ENCODE measurements around the gene LPAR1. TPM values are rescaled to one million over a fixed set of nuclear protein-coding genes. Genes with fewer than 3 reads are reported as not detected.

The LPAR1 gene
- polyA plus RNA-seq, 3 donors from 2014 or later = 0.59 to 0.84 TPM; not detected in 1

- no peaks in the 10 kb centered on the region for H3K4me1 Mint-ChIP-seq
- H3K27ac Mint-ChIP-seq = no peak overlapping the region
- peaks cover 0 to 22% (median 8%) of the 10 kb centered on the region in 6 donors for H3K9me3 Mint-ChIP-seq
- DNase-seq = no peak
- H3K36me3 Mint-ChIP-seq = peaks cover 0 to 6% (median 0%) of the 10 kb centered on the region in 3 donors
- peaks cover 0 to 2% (median 1%) of the 10 kb centered on the region in 3 donors for H3K27me3 Mint-ChIP-seq (ENCODE audit: low read depth in 3 of 3)
- no peak overlapping the region for H3K4me3 Mint-ChIP-seq
These were observed 126.4 kb downstream of the LPAR1 start for GRCh38 chr9:110911659-110912418.

GRCh38 chr9:110908894-110909293, 129.4 kb downstream of the LPAR1 start:
- H3K36me3 Mint-ChIP-seq = peaks cover 0 to 6% (median 0%) of the 10 kb centered on the region in 3 donors
- DNase-seq = no peak
- peaks cover 0 to 22% (median 9%) of the 10 kb centered on the region in 6 donors for H3K9me3 Mint-ChIP-seq
- H3K27me3 Mint-ChIP-seq (ENCODE audit: low read depth in 3 of 3) = peaks cover 0 to 2% (median 0%) of the 10 kb centered on the region in 3 donors
- no peak overlapping the region for H3K27ac Mint-ChIP-seq
- no peak overlapping the region for H3K4me3 Mint-ChIP-seq
- no peaks in the 10 kb centered on the region for H3K4me1 Mint-ChIP-seq

DNA sequence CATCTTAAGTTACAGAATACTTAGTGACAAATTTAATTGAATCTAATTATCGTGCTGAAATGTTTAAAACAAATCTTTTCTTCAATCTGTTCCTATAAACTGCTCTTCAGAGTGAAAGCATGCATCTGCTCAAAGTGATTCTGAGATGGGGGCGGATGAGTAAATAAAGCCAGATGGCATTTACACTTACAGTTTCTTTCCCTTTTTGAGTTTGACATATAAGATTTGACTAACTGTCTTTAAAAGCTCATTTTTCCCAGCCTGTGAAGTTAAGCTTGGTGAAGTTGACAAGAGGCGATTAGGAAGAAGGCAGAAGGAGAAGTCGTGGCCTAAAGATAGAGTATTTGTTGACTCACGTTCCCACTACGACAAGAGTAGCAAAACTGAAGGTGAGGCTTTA, 137.4 kb downstream of the LPAR1 start:
- no peak overlapping the region for H3K4me3 Mint-ChIP-seq
- H3K4me1 Mint-ChIP-seq = no peaks in the 10 kb centered on the region
- H3K27ac Mint-ChIP-seq = no peak overlapping the region
- H3K27me3 Mint-ChIP-seq (ENCODE audit: low read depth in 3 of 3) = peaks cover 0 to 1% (median 0%) of the 10 kb centered on the region in 3 donors
- peaks cover 6 to 22% (median 13%) of the 10 kb centered on the region in 6 donors for H3K9me3 Mint-ChIP-seq
- H3K36me3 Mint-ChIP-seq = peaks cover 0 to 7% (median 4%) of the 10 kb centered on the region in 3 donors
- no peak for DNase-seq

- no peak overlapping the region for H3K27ac Mint-ChIP-seq
- H3K4me1 Mint-ChIP-seq = no peaks in the 10 kb centered on the region
- peaks cover 6 to 22% (median 13%) of the 10 kb centered on the region in 6 donors for H3K9me3 Mint-ChIP-seq
- DNase-seq = no peak
- peaks cover 0 to 1% (median 0%) of the 10 kb centered on the region in 3 donors for H3K27me3 Mint-ChIP-seq (ENCODE audit: low read depth in 3 of 3)
- peaks cover 0 to 7% (median 4%) of the 10 kb centered on the region in 3 donors for H3K36me3 Mint-ChIP-seq
- no peak overlapping the region for H3K4me3 Mint-ChIP-seq
These were observed 137.8 kb downstream of the LPAR1 start for GRCh38 chr9:110900456-110900855.

DNA sequence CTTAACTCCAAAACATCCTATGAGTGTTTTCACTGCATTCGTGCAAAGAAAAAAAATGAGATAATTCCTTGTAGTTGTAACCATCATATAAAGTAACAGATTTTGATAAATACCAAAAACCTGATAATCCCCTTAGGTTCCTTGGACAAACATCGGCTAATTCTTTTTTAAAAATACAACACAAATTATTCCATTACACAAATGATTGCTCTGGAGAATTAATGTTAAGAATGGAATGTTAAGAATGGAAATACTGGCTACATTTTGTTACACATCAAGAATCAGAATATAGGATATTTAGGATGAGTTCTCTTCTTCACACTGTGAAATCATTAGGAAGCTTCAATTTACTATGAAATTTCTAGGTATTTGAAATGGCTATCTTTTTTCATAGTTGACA, 139.4 kb downstream of the LPAR1 start:
- peaks cover 0 to 7% (median 4%) of the 10 kb centered on the region in 3 donors for H3K36me3 Mint-ChIP-seq
- H3K27ac Mint-ChIP-seq = no peak overlapping the region
- no peaks in the 10 kb centered on the region for H3K4me1 Mint-ChIP-seq
- peaks cover 0 to 1% (median 0%) of the 10 kb centered on the region in 3 donors for H3K27me3 Mint-ChIP-seq (ENCODE audit: low read depth in 3 of 3)
- DNase-seq = no peak
- peaks cover 4 to 22% (median 13%) of the 10 kb centered on the region in 6 donors for H3K9me3 Mint-ChIP-seq
- H3K4me3 Mint-ChIP-seq = no peak overlapping the region

- Mint-ChIP-seq H3K9me3 (peaks cover 4 to 22% (median 12%) of the 10 kb centered on the region in 6 donors), H3K4me3 (no peak overlapping the region), H3K27me3 (ENCODE audit: low read depth in 3 of 3) (peaks cover 0 to 1% (median 0%) of the 10 kb centered on the region in 3 donors), H3K4me1 (no peaks in the 10 kb centered on the region), H3K36me3 (peaks cover 0 to 7% (median 4%) of the 10 kb centered on the region in 3 donors), H3K27ac (no peak overlapping the region)
- no peak for DNase-seq
These were observed 139.9 kb downstream of the LPAR1 start for GRCh38 chr9:110898358-110898757.

DNA sequence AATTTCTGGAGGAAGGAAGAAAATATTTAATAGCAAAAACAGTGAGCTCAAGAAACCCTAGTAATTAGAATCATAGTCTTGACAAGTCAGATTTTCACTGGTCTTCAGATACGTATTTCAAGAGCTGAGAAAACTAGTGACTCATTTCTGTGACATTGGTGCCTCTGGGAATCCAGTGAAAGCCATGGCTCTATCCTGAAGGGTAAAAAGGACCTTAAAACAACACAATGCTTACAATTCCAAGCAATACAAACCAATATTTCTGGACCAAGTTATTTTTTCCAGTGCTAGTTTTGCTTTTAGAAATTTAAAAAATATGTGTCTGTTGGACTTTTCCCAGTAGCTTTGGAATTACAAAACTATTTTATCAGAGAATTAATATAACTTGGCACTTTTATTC, 140.3 kb downstream of the LPAR1 start:
- Mint-ChIP-seq H3K27ac (no peak overlapping the region), H3K9me3 (peaks cover 3 to 17% (median 10%) of the 10 kb centered on the region in 6 donors), H3K27me3 (ENCODE audit: low read depth in 3 of 3) (peaks cover 0 to 1% (median 0%) of the 10 kb centered on the region in 3 donors), H3K4me3 (no peak overlapping the region), H3K4me1 (no peaks in the 10 kb centered on the region), H3K36me3 (peaks cover 0 to 7% (median 4%) of the 10 kb centered on the region in 3 donors)
- no peak for DNase-seq

- Mint-ChIP-seq H3K27ac (no peak overlapping the region), H3K27me3 (ENCODE audit: low read depth in 3 of 3) (peaks cover 0 to 1% (median 0%) of the 10 kb centered on the region in 3 donors), H3K4me1 (no peaks in the 10 kb centered on the region), H3K36me3 (peaks cover 0 to 7% (median 4%) of the 10 kb centered on the region in 3 donors), H3K4me3 (no peak overlapping the region), H3K9me3 (peaks cover 0 to 11% (median 5%) of the 10 kb centered on the region in 6 donors)
- no peak for DNase-seq
These were observed 142.9 kb downstream of the LPAR1 start for GRCh38 chr9:110895147-110895905.

DNA sequence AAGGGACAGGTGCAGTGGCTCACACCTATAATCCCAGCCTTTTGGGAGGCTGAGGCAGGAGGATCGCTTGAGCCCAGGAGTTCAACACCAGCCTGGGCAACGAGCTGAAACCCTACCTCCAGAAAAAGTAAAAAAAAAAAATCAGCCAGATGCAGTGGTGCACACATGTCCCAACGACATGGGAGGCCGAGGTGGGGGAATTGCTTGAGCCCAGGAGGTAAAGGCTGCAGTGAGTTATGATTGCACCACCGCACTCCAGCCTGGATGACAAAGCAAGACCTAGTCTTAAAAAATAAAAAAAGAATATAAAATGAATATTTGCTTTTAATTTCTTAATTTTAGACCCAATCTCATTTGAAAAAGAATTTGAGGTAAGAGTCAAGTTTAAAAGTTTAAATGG, 143.5 kb downstream of the LPAR1 start:
- Mint-ChIP-seq H3K27me3 (ENCODE audit: low read depth in 3 of 3) (peaks cover 0 to 1% (median 0%) of the 10 kb centered on the region in 3 donors), H3K4me1 (no peaks in the 10 kb centered on the region), H3K9me3 (peaks cover 0 to 11% (median 5%) of the 10 kb centered on the region in 6 donors), H3K36me3 (peaks cover 0 to 7% (median 4%) of the 10 kb centered on the region in 3 donors), H3K27ac (no peak overlapping the region), H3K4me3 (no peak overlapping the region)
- no peak for DNase-seq

DNA sequence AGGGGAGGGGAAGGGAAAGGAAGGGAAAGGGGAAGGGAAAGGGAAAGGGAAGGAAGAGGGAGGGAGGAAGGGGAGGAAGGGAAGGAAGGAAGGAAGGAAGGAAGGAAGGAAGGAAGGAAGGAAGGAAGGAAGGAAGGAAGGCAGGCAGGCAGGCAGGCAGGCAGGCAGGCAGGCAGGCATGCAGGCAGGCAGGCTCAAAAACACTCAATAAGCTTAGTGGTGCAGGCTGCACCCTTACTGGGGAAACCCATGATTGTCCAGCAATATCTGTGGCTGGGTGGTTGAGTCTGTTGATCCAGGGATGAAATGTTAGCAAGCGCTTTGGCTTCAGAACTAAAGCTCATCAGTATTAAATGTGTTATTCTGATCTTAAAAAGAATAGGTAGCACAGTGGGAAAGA, 145.6 kb downstream of the LPAR1 start:
- Mint-ChIP-seq H3K36me3 (peaks cover 0 to 6% (median 4%) of the 10 kb centered on the region in 3 donors), H3K27ac (no peak overlapping the region), H3K4me1 (no peaks in the 10 kb centered on the region), H3K4me3 (no peak overlapping the region), H3K9me3 (peaks cover 0 to 12% (median 4%) of the 10 kb centered on the region in 6 donors), H3K27me3 (ENCODE audit: low read depth in 3 of 3) (peaks cover 0 to 1% (median 0%) of the 10 kb centered on the region in 3 donors)
- DNase-seq = no peak

GRCh38 chr9:110891760-110892159, 146.5 kb downstream of the LPAR1 start:
- Mint-ChIP-seq H3K27ac (no peak overlapping the region), H3K4me3 (no peak overlapping the region), H3K9me3 (peaks cover 0 to 6% (median 0%) of the 10 kb centered on the region in 6 donors), H3K4me1 (no peaks in the 10 kb centered on the region), H3K36me3 (no peaks in the 10 kb centered on the region), H3K27me3 (ENCODE audit: low read depth in 3 of 3) (peaks cover 0 to 1% (median 0%) of the 10 kb centered on the region in 3 donors)
- no peak for DNase-seq

- no peaks in the 10 kb centered on the region for H3K27me3 Mint-ChIP-seq (ENCODE audit: low read depth in 3 of 3)
- peaks cover 0 to 6% (median 0%) of the 10 kb centered on the region in 6 donors for H3K9me3 Mint-ChIP-seq
- no peaks in the 10 kb centered on the region for H3K4me1 Mint-ChIP-seq
- no peak for DNase-seq
- H3K27ac Mint-ChIP-seq = no peak overlapping the region
- H3K36me3 Mint-ChIP-seq = no peaks in the 10 kb centered on the region
- H3K4me3 Mint-ChIP-seq = no peak overlapping the region
These were observed 147.9 kb downstream of the LPAR1 start for GRCh38 chr9:110890416-110890815.

GRCh38 chr9:110887276-110887675, 151.0 kb downstream of the LPAR1 start:
- peaks cover 0 to 6% (median 0%) of the 10 kb centered on the region in 6 donors for H3K9me3 Mint-ChIP-seq
- no peak overlapping the region for H3K27ac Mint-ChIP-seq
- no peaks in the 10 kb centered on the region for H3K4me1 Mint-ChIP-seq
- H3K36me3 Mint-ChIP-seq = no peaks in the 10 kb centered on the region
- no peaks in the 10 kb centered on the region for H3K27me3 Mint-ChIP-seq (ENCODE audit: low read depth in 3 of 3)
- no peak for DNase-seq
- no peak overlapping the region for H3K4me3 Mint-ChIP-seq

DNA sequence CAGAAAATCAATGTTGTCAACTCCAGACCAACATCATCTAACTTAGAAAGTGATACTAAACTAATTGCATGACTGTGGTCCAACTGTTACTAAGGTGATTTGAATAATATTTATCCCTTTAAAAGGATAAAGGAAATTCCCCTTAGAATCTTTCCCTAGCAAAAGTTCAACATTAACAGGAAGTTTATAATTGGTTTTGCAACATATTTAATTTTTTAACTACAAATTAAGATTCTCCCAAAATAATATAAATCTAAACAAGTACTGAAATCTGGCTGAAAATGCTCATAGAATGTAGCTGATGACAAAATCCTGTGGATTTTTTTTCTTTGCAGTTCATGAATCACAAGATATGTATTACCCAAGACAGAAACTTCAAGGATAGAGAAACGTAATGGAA, 151.4 kb downstream of the LPAR1 start:
- Mint-ChIP-seq H3K36me3 (no peaks in the 10 kb centered on the region), H3K27ac (no peak overlapping the region), H3K4me3 (no peak overlapping the region), H3K4me1 (no peaks in the 10 kb centered on the region), H3K9me3 (peaks cover 0 to 6% (median 0%) of the 10 kb centered on the region in 6 donors), H3K27me3 (ENCODE audit: low read depth in 3 of 3) (peaks cover 0 to under 1% (median 0%) of the 10 kb centered on the region in 3 donors)
- DNase-seq = no peak
